Nephron progenitor cell (in vitro differentiated cells): ENCODE measurements around the gene CA7.
A peak's percentile ranks its signal among the peaks of the same experiment; 100 is the strongest.

ENCODE experiments used
- DNase-seq: peaks from one replicate; pipeline ENCODE4 v3.0.0; 2021
- H3K27ac Mint-ChIP-seq: 2 replicates; pipeline ENCODE4 v1.8.0; 2021; ENCODE audit warnings: mild to moderate bottlenecking, moderate library complexity, mixed read lengths
- H3K27me3 Mint-ChIP-seq: 2 replicates; pipeline ENCODE4 v1.8.0; 2021; ENCODE audit warnings: mild to moderate bottlenecking, low read depth, mixed read lengths; ENCODE audit not compliant: poor library complexity
- H3K36me3 Mint-ChIP-seq: 2 replicates; pipeline ENCODE4 v1.8.0; 2021; ENCODE audit warnings: low read depth, mixed read lengths
- H3K4me1 Mint-ChIP-seq: 2 replicates; pipeline ENCODE4 v1.8.0; 2021; ENCODE audit warnings: mixed read lengths
- H3K4me3 Mint-ChIP-seq: 2 replicates; pipeline ENCODE4 v1.8.0; 2021; ENCODE audit warnings: mild to moderate bottlenecking, moderate library complexity, mixed read lengths
- H3K9me3 Mint-ChIP-seq: 2 replicates; pipeline ENCODE4 v1.8.0; 2021; ENCODE audit warnings: mild to moderate bottlenecking, moderate library complexity, mixed read lengths
- CTCF ChIP-seq: fragments of 200-600 bp; sonication (generic); IDR thresholded peaks from 2 replicates; pipeline ENCODE4 v1.5.0; 2021; ENCODE audit warnings: antibody characterized with exemption

Gene CA7

GRCh38 chr16:66880288-66881013 lies 36.2 kb downstream of the CA7 start, which contains the start of gene PDP2:
TSS of gene PDP2 (plus strand) at chr16:66880515. CDS start at chr16:66884285, 3,770 bp downstream.
- Mint-ChIP-seq H3K27me3 (peaks cover 5% of the 10 kb centered on the region), H3K4me1 (peaks cover 34% of the 10 kb centered on the region), H3K27ac (peak within 1 kb of the TSS; percentile 59), H3K4me3 (peak within 1 kb of the TSS; percentile 95), H3K9me3 (no peaks in the 10 kb centered on the region), H3K36me3 (peaks cover 14% of the 10 kb centered on the region)
- peak; percentile 93 for DNase-seq
- TF ChIP-seq CTCF: no peak

- Mint-ChIP-seq H3K36me3 (peaks cover 19% of the 10 kb centered on the region), H3K27ac (no peak overlapping the region), H3K4me1 (peaks cover 32% of the 10 kb centered on the region), H3K4me3 (peak overlapping the region; percentile 72), H3K9me3 (no peaks in the 10 kb centered on the region), H3K27me3 (peaks cover 4% of the 10 kb centered on the region)
- peak; percentile 29 for DNase-seq
- no peak for TF ChIP-seq CTCF
Observed at GRCh38 chr16:66881014-66881417, 36.8 kb downstream of the CA7 start.

- Mint-ChIP-seq H3K36me3 (peaks cover 22% of the 10 kb centered on the region), H3K9me3 (no peaks in the 10 kb centered on the region), H3K4me3 (peak overlapping the region; percentile 72), H3K4me1 (peaks cover 28% of the 10 kb centered on the region), H3K27me3 (no peaks in the 10 kb centered on the region), H3K27ac (no peak overlapping the region)
- no peak for DNase-seq
- no peak for TF ChIP-seq CTCF
Observed at GRCh38 chr16:66881560-66881959, 37.3 kb downstream of the CA7 start.

GRCh38 chr16:66881964-66882508 lies 37.8 kb downstream of the CA7 start:
- no peak overlapping the region for H3K27ac Mint-ChIP-seq
- peaks cover 28% of the 10 kb centered on the region for H3K4me1 Mint-ChIP-seq
- no peak for TF ChIP-seq CTCF
- H3K4me3 Mint-ChIP-seq: peak overlapping the region; percentile 72
- H3K36me3 Mint-ChIP-seq: peaks cover 27% of the 10 kb centered on the region
- no peak for DNase-seq
- H3K9me3 Mint-ChIP-seq: no peaks in the 10 kb centered on the region
- H3K27me3 Mint-ChIP-seq: no peaks in the 10 kb centered on the region

- Mint-ChIP-seq H3K4me1 (peaks cover 29% of the 10 kb centered on the region), H3K4me3 (no peak overlapping the region), H3K36me3 (peaks cover 32% of the 10 kb centered on the region), H3K27me3 (no peaks in the 10 kb centered on the region), H3K27ac (no peak overlapping the region), H3K9me3 (no peaks in the 10 kb centered on the region)
- no peak for DNase-seq
- no peak for TF ChIP-seq CTCF
Observed at GRCh38 chr16:66882702-66883101, 38.5 kb downstream of the CA7 start.

GRCh38 chr16:66885491-66885890 lies 41.3 kb downstream of the CA7 start:
- no peak for TF ChIP-seq CTCF
- DNase-seq: no peak
- H3K36me3 Mint-ChIP-seq: peaks cover 32% of the 10 kb centered on the region
- H3K27me3 Mint-ChIP-seq: no peaks in the 10 kb centered on the region
- H3K4me1 Mint-ChIP-seq: peaks cover 28% of the 10 kb centered on the region
- H3K27ac Mint-ChIP-seq: no peak overlapping the region
- H3K4me3 Mint-ChIP-seq: no peak overlapping the region
- no peaks in the 10 kb centered on the region for H3K9me3 Mint-ChIP-seq
